Natural killer cell (primary cell): ENCODE measurements around the gene ANXA9. TPM values are rescaled to one million over a fixed set of nuclear protein-coding genes. Genes with fewer than 3 reads are reported as not detected.
A peak's percentile ranks its signal among the peaks of the same experiment; 100 is the strongest.

Experiments used
- ATAC-seq, 3 donors: fragments of 150-1000 bp in 2 of 3; fragments of 200-7000 bp in 1 of 3; cut with Tn5 transposase; 1 replicate in 1 of 3; 2 replicates in 2 of 3; pipeline ENCODE4 v1.10.0; 2021; ENCODE audit warnings: mild to moderate bottlenecking in 2 of 3, moderate library complexity in 2 of 3
- DNase-seq, 2 donors: peaks; one replicate each; pipeline versions ENCODE4 v3.0.0 to v3.0.0-alpha.2; 2013 to 2021; ENCODE audit warnings: mixed read lengths in 1 of 2
- H3K27ac ChIP-seq: one replicate; pipeline ENCODE4 v1.5.1; 2013; ENCODE audit warnings: mild to moderate bottlenecking, low read length
- H3K27me3 ChIP-seq: one replicate; pipeline ENCODE4 v1.6.1; 2013; ENCODE audit warnings: low read length; ENCODE audit not compliant: control insufficient read depth, insufficient read depth
- H3K36me3 ChIP-seq: one replicate; pipeline ENCODE4 v1.6.1; 2013; ENCODE audit warnings: low read length; ENCODE audit not compliant: control insufficient read depth, insufficient read depth
- H3K4me1 ChIP-seq: one replicate; pipeline ENCODE4 v1.6.1; 2013; ENCODE audit warnings: low read length; ENCODE audit not compliant: control insufficient read depth, insufficient read depth
- H3K4me3 ChIP-seq: one replicate; pipeline ENCODE4 v1.5.1; 2013; ENCODE audit warnings: low read length
- H3K9me3 ChIP-seq: one replicate; pipeline ENCODE4 v1.6.1; 2013; ENCODE audit warnings: low read length; ENCODE audit not compliant: control insufficient read depth, insufficient read depth
- H3K27ac Mint-ChIP-seq, 2 donors: one replicate each; pipeline ENCODE4 v1.8.0; 2022; ENCODE audit warnings: mild to moderate bottlenecking in 2 of 2, mixed read lengths in 2 of 2, moderate library complexity in 1 of 2
- H3K27me3 Mint-ChIP-seq, 2 donors: one replicate each; pipeline ENCODE4 v1.8.0; 2022; ENCODE audit warnings: low read depth in 2 of 2, mixed read lengths in 2 of 2
- H3K36me3 Mint-ChIP-seq: one replicate; pipeline ENCODE4 v1.8.0; 2022; ENCODE audit warnings: mixed read lengths
- H3K4me1 Mint-ChIP-seq, 2 donors: one replicate each; pipeline ENCODE4 v1.8.0; 2022; ENCODE audit warnings: mixed read lengths in 2 of 2
- H3K4me3 Mint-ChIP-seq: one replicate; pipeline ENCODE4 v1.8.0; 2022; ENCODE audit warnings: mild to moderate bottlenecking, moderate library complexity, mixed read lengths
- H3K9me3 Mint-ChIP-seq, 2 donors: one replicate each; pipeline ENCODE4 v1.8.0; 2022; ENCODE audit warnings: mixed read lengths in 2 of 2
- CTCF ChIP-seq: fragments of 200-600 bp; IDR thresholded peaks from one replicate; pipeline ENCODE4 v1.8.0; 2022; ENCODE audit warnings: antibody characterized with exemption
- WGBS: methylation state at CpG from one replicate; pipeline ENCODE4 v1.1.7; 2013; ENCODE audit warnings: missing lambda C conversion rate; ENCODE audit not compliant: insufficient coverage; 5-methylcytosine and 5-hydroxymethylcytosine counted together
- intact Hi-C: fragments of 100-400 bp; cut with micrococcal nuclease; formaldehyde crosslinking; loops from one replicate; pipeline ENCODE4 v1.14.2; 2022
- total RNA-seq, 4 donors: library from RNA; stranded (reverse); fragments of 120-200 nt in 1 of 4; gene quantifications; one replicate each; pipeline versions ENCODE4 v1.2.3 to v1.2.4, GENCODE V29; 2013 to 2022

Gene ANXA9
- total RNA-seq, 3 donors from 2014 or later (not counting 1 experiment from before 2014, with no cell fraction given), result 0.25 TPM; not detected in 2

GRCh38 chr1:150973258-150973835 lies 8.7 kb upstream of the ANXA9 start:
- no peak for TF ChIP-seq CTCF
- Histone ChIP-seq H3K4me1 (peaks cover 60% of the 10 kb centered on the region), H3K27ac (peak overlapping the region; percentile 70), H3K9me3 (no peaks in the 10 kb centered on the region), H3K36me3 (peaks cover 6% of the 10 kb centered on the region), H3K4me3 (peak overlapping the region; percentile 86), H3K27me3 (no peaks in the 10 kb centered on the region)
- Mint-ChIP-seq H3K27ac (peak overlapping the region; percentile 86 to 88), H3K4me1 (peaks cover 55 to 57% of the 10 kb centered on the region in 2 donors), H3K4me3 (peak overlapping the region; percentile 86), H3K27me3 (no peaks in the 10 kb centered on the region), H3K36me3 (no peaks in the 10 kb centered on the region), H3K9me3 (no peaks in the 10 kb centered on the region)
- no peak for ATAC-seq
- intact Hi-C loops, result no loop called here
- 39% methylated on average over 15 of the region's 15 CpGs for WGBS
- DNase-seq, result peak in 1 of 2 donors; percentile 23

- Histone ChIP-seq H3K36me3 (no peaks in the 10 kb centered on the region), H3K4me3 (peak overlapping the region; percentile 86), H3K27me3 (no peaks in the 10 kb centered on the region), H3K27ac (peak overlapping the region; percentile 70), H3K4me1 (peaks cover 66% of the 10 kb centered on the region), H3K9me3 (no peaks in the 10 kb centered on the region)
- Mint-ChIP-seq H3K9me3 (no peaks in the 10 kb centered on the region), H3K36me3 (no peaks in the 10 kb centered on the region), H3K27me3 (no peaks in the 10 kb centered on the region), H3K27ac (peak overlapping the region; percentile 86 to 88), H3K4me1 (peaks cover 55 to 57% of the 10 kb centered on the region in 2 donors), H3K4me3 (peak overlapping the region; percentile 86)
- TF ChIP-seq CTCF, result no peak
- under 1% methylated on average over 67 of the region's 67 CpGs for WGBS
- peak; percentile 25 to 62 for DNase-seq
- peak; percentile 34 to 59 (median 56) for ATAC-seq
- intact Hi-C loops, result no loop called here
Observed at GRCh38 chr1:150973836-150974579, 8.1 kb upstream of the ANXA9 start.

GRCh38 chr1:150974580-150975478 lies 7.3 kb upstream of the ANXA9 start, which contains the start of gene CERS2:
TSS of gene CERS2 (minus strand) at chr1:150974835. CDS start at chr1:150969090, 5,745 bp downstream.
- no peaks in the 10 kb centered on the region for H3K36me3 Mint-ChIP-seq
- H3K9me3 Mint-ChIP-seq, result no peaks in the 10 kb centered on the region
- H3K36me3 ChIP-seq, result no peaks in the 10 kb centered on the region
- H3K4me3 Mint-ChIP-seq, result peak within 1 kb of the TSS; percentile 86
- no peaks in the 10 kb centered on the region for H3K9me3 ChIP-seq
- no peaks in the 10 kb centered on the region for H3K27me3 Mint-ChIP-seq
- peak within 1 kb of the TSS; percentile 86 for H3K4me3 ChIP-seq
- peaks cover 72% of the 10 kb centered on the region for H3K4me1 ChIP-seq
- DNase-seq (peak; percentile 71 to 88), ATAC-seq (peak; percentile 69 to 83 (median 80))
- intact Hi-C loops, result loop anchor here (5.0 kb wide), 1 partner anchor 182 kb away; the partner anchor contains the start of gene TNFAIP8L2
- no peak for TF ChIP-seq CTCF
- H3K27ac ChIP-seq, result peak within 1 kb of the TSS; percentile 70
- H3K4me1 Mint-ChIP-seq, result peaks cover 55 to 57% of the 10 kb centered on the region in 2 donors
- peak within 1 kb of the TSS; percentile 86 to 88 for H3K27ac Mint-ChIP-seq
- 4% methylated on average over 106 of the region's 106 CpGs for WGBS
- H3K27me3 ChIP-seq, result no peaks in the 10 kb centered on the region
